Hepatocyte (in vitro differentiated cells): ENCODE measurements around the gene SDF2. TPM values are rescaled to one million over a fixed set of nuclear protein-coding genes. Genes with fewer than 3 reads are reported as not detected.

Experiments
- DNase-seq: peaks from one replicate; pipeline ENCODE4 v3.0.0-alpha.2; 2016; ENCODE audit warnings: low spot score
- H2AFZ ChIP-seq: fragments of 200-600 bp; sonication (generic); 2 replicates; pipeline ENCODE4 v1.6.0; 2016; ENCODE audit warnings: antibody characterized with exemption, mild to moderate bottlenecking
- H3K27ac ChIP-seq: fragments of 200-600 bp; sonication (generic); 2 replicates; pipeline ENCODE4 v1.5.1; 2016; ENCODE audit warnings: mild to moderate bottlenecking
- H3K27me3 ChIP-seq: fragments of 200-600 bp; sonication (generic); 2 replicates; pipeline ENCODE4 v1.6.1; 2016
- H3K36me3 ChIP-seq: fragments of 200-600 bp; sonication (generic); replicated peaks from 2 replicates; pipeline ENCODE4 v1.5.1; 2016; ENCODE audit warnings: low read depth; ENCODE audit not compliant: insufficient read depth
- H3K4me1 ChIP-seq: fragments of 200-600 bp; sonication (generic); 2 replicates; pipeline ENCODE4 v1.5.1; 2016; ENCODE audit warnings: mild to moderate bottlenecking, moderate library complexity; ENCODE audit not compliant: insufficient read depth
- H3K4me2 ChIP-seq: fragments of 200-600 bp; sonication (generic); 2 replicates; pipeline ENCODE4 v1.6.0; 2016
- H3K4me3 ChIP-seq: fragments of 200-600 bp; sonication (generic); 2 replicates; pipeline ENCODE4 v1.5.1; 2016; ENCODE audit warnings: mild to moderate bottlenecking
- H3K79me2 ChIP-seq: fragments of 200-600 bp; sonication (generic); 2 replicates; pipeline ENCODE4 v1.6.0; 2017; ENCODE audit warnings: mild to moderate bottlenecking
- H3K9me2 ChIP-seq: fragments of 200-600 bp; sonication (generic); replicated peaks from 2 replicates; pipeline ENCODE4 v1.6.0; 2017; ENCODE audit warnings: mild to moderate bottlenecking; ENCODE audit not compliant: insufficient read depth
- H3K9me3 ChIP-seq: fragments of 200-600 bp; sonication (generic); 2 replicates; pipeline ENCODE4 v1.5.1; 2016; ENCODE audit warnings: low read depth, mild to moderate bottlenecking
- H4K20me1 ChIP-seq: fragments of 200-600 bp; sonication (generic); 2 replicates; pipeline ENCODE4 v1.6.0; 2016; ENCODE audit warnings: mild to moderate bottlenecking; ENCODE audit not compliant: insufficient read depth, poor library complexity, severe bottlenecking
- CTCF ChIP-seq: fragments of 200-600 bp; sonication (generic); IDR thresholded peaks from 2 replicates; pipeline ENCODE4 v1.5.1; 2016; ENCODE audit warnings: antibody characterized with exemption, mild to moderate bottlenecking; ENCODE audit not compliant: poor library complexity
- EZH2 ChIP-seq: fragments of 200-600 bp; sonication (generic); IDR thresholded peaks from 2 replicates; pipeline ENCODE4 v1.6.1; 2016; ENCODE audit warnings: antibody characterized with exemption, mild to moderate bottlenecking, borderline replicate concordance
- EZH2phosphoT487 ChIP-seq: fragments of 200-600 bp; sonication (generic); IDR thresholded peaks from one replicate; pipeline ENCODE4 v1.6.1; 2018; ENCODE audit warnings: antibody characterized with exemption, mild to moderate bottlenecking, low read depth, moderate library complexity; ENCODE audit not compliant: unreplicated experiment, severe bottlenecking
- WGBS: methylation state at CpG from one replicate; pipeline ENCODE4 v1.1.6; 2016; ENCODE audit warnings: low lambda C conversion rate; ENCODE audit errors: missing lambda C conversion rate; 5-methylcytosine and 5-hydroxymethylcytosine counted together
- polyA plus RNA-seq: library from polyadenylated mRNA; unstranded; fragments of >200 nt; fragmentation: Nextera tagmentation; extraction: Ambion mirVana; gene quantifications from 2 replicates; pipeline ENCODE4 v1.2.1, GENCODE V29; 2016
- total RNA-seq: library from RNA; depleted of rRNA; stranded (reverse); fragments of >200 nt; gene quantifications from 2 replicates; pipeline ENCODE4 v1.2.3, GENCODE V29; 2014

SDF2 gene
- total and polyA plus RNA-seq, 2 experiments from 2014 or later = 78.6 to 148 TPM

GRCh38 chr17:28646039-28646754 lies 15.5 kb downstream of the SDF2 start:
- 72% methylated on average over 12 of the region's 12 CpGs for WGBS
- H2AFZ ChIP-seq = peak overlapping the region; percentile 33

DNA sequence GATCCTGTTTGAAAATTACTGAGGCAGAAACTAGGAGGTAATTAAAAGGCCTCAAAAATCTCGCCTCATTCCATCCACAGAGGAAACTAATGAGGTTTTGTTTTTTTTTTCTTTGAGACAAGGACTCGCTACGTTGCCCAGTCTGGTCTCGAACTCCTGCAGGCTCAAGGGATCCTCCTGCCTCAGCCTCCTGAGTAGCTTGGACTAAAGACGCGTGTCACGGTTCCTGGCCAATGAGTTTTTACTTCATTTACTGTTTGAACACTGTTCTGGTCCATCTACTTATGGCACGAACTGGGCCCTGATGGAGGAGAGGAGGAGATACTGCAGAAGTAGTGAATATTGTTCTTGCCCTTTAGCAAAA lies 16.1 kb downstream of the SDF2 start:
- 69% methylated on average over 8 of the region's 8 CpGs for WGBS
- H3K4me1 ChIP-seq = peaks cover 19% of the 10 kb centered on the region
- no peak for DNase-seq
- peaks cover 2% of the 10 kb centered on the region for H4K20me1 ChIP-seq
- no peak for TF ChIP-seq EZH2phosphoT487
- no peak for TF ChIP-seq CTCF
- TF ChIP-seq EZH2 = no peak
- H3K79me2 ChIP-seq = peaks cover 40% of the 10 kb centered on the region
- no peaks in the 10 kb centered on the region for H3K9me3 ChIP-seq
- H3K4me3 ChIP-seq = peak overlapping the region; percentile 20
- H3K27ac ChIP-seq = peak overlapping the region; percentile 94
- H2AFZ ChIP-seq = peak overlapping the region; percentile 68
- H3K27me3 ChIP-seq = no peaks in the 10 kb centered on the region
- H3K9me2 ChIP-seq = no peaks in the 10 kb centered on the region
- peak overlapping the region; percentile 77 for H3K4me2 ChIP-seq
- H3K36me3 ChIP-seq = no peaks in the 10 kb centered on the region

More at GRCh38 chr17:28646039-28646754, 15.5 kb downstream of the SDF2 start:
- DNase-seq = peak; percentile 35
- Histone ChIP-seq H3K9me2 (no peaks in the 10 kb centered on the region), H3K79me2 (peaks cover 37% of the 10 kb centered on the region), H3K4me2 (peak overlapping the region; percentile 77), H3K27me3 (no peaks in the 10 kb centered on the region), H3K4me3 (no peak overlapping the region), H3K36me3 (no peaks in the 10 kb centered on the region), H3K9me3 (no peaks in the 10 kb centered on the region), H3K4me1 (peaks cover 19% of the 10 kb centered on the region), H4K20me1 (peaks cover 2% of the 10 kb centered on the region), H3K27ac (peak overlapping the region; percentile 94)
- no peak for TF ChIP-seq EZH2phosphoT487
- TF ChIP-seq EZH2 = no peak
- no peak for TF ChIP-seq CTCF

- peak; percentile 99 for DNase-seq
- Histone ChIP-seq H3K27ac (peak within 1 kb of the TSS; percentile 94), H4K20me1 (peaks cover 2% of the 10 kb centered on the region), H2AFZ (peak within 1 kb of the TSS; percentile 85), H3K4me1 (peaks cover 19% of the 10 kb centered on the region), H3K4me3 (peak within 1 kb of the TSS; percentile 82), H3K4me2 (peak within 1 kb of the TSS; percentile 98), H3K27me3 (no peaks in the 10 kb centered on the region), H3K36me3 (no peaks in the 10 kb centered on the region), H3K9me3 (no peaks in the 10 kb centered on the region), H3K9me2 (no peaks in the 10 kb centered on the region), H3K79me2 (peaks cover 40% of the 10 kb centered on the region)
- TF ChIP-seq CTCF (no peak), EZH2 (no peak), EZH2phosphoT487 (no peak)
- 1% methylated on average over 62 of the region's 89 CpGs for WGBS
Observed at GRCh38 chr17:28644787-28645575, 16.7 kb downstream of the SDF2 start, which contains the start of gene BLTP2. Gene BLTP2 (minus strand): TSS chr17:28645158. CDS start chr17:28645056, 102 bp downstream.
